Measurements from ENCODE around the gene TOX2.

Gene TOX2

GRCh38 chr20:43909720-43910119, 4.9 kb upstream of the TOX2 start:
- H3K27ac ChIP-seq (ENCODE audit: low read depth, low read length) = no peak overlapping the region
- no peaks in the 10 kb centered on the region for H4K20me1 ChIP-seq (ENCODE audit: control insufficient read depth, insufficient read depth, low read depth, low read length)
- H3K9me3 ChIP-seq (ENCODE audit: control insufficient read depth, insufficient read depth, low read length) = no peaks in the 10 kb centered on the region
- H3K36me3 ChIP-seq (ENCODE audit: control insufficient read depth, low read length) = no peaks in the 10 kb centered on the region
- TF ChIP-seq CTCF (IDR thresholded peaks at IDR 0.05; ENCODE audit: low read depth, low read length, poor library complexity, severe bottlenecking) (no peak), EZH2phosphoT487 (IDR thresholded peaks at IDR 0.05; ENCODE audit: borderline replicate concordance, low read length) (no peak)
- H3K9me2 ChIP-seq (replicated peaks; ENCODE audit: control insufficient read depth, low read length) = no peaks in the 10 kb centered on the region
- H3F3A ChIP-seq (ENCODE audit: control insufficient read depth, insufficient read depth) = no peaks in the 10 kb centered on the region
- no peak overlapping the region for H3K4me2 ChIP-seq (ENCODE audit: low read length)
- H3K4me1 ChIP-seq (ENCODE audit: control insufficient read depth, low read length) = no peaks in the 10 kb centered on the region
- H3K79me2 ChIP-seq (ENCODE audit: control insufficient read depth, low read length) = no peaks in the 10 kb centered on the region
- H3K4me3 ChIP-seq (ENCODE audit: low read length) = no peak overlapping the region
- peaks cover 8% of the 10 kb centered on the region for H3K27me3 ChIP-seq (ENCODE audit: control insufficient read depth, low read length)

- Histone ChIP-seq H3K79me2 (ENCODE audit: control insufficient read depth, low read length) (no peaks in the 10 kb centered on the region), H3K9me2 (replicated peaks; ENCODE audit: control insufficient read depth, low read length) (no peaks in the 10 kb centered on the region), H4K20me1 (ENCODE audit: control insufficient read depth, insufficient read depth, low read depth, low read length) (no peaks in the 10 kb centered on the region), H3F3A (ENCODE audit: control insufficient read depth, insufficient read depth) (no peaks in the 10 kb centered on the region), H3K9me3 (ENCODE audit: control insufficient read depth, insufficient read depth, low read length) (no peaks in the 10 kb centered on the region), H3K27me3 (ENCODE audit: control insufficient read depth, low read length) (peaks cover 14% of the 10 kb centered on the region), H3K27ac (ENCODE audit: low read depth, low read length) (no peak overlapping the region), H3K4me3 (ENCODE audit: low read length) (no peak overlapping the region), H3K4me1 (ENCODE audit: control insufficient read depth, low read length) (no peaks in the 10 kb centered on the region), H3K36me3 (ENCODE audit: control insufficient read depth, low read length) (no peaks in the 10 kb centered on the region), H3K4me2 (ENCODE audit: low read length) (no peak overlapping the region)
- TF ChIP-seq CTCF (IDR thresholded peaks at IDR 0.05; ENCODE audit: low read depth, low read length, poor library complexity, severe bottlenecking) (no peak), EZH2phosphoT487 (IDR thresholded peaks at IDR 0.05; ENCODE audit: borderline replicate concordance, low read length) (no peak)
Measured at GRCh38 chr20:43910564-43910963, 4.1 kb upstream of the TOX2 start.

- H4K20me1 ChIP-seq (ENCODE audit: control insufficient read depth, insufficient read depth, low read depth, low read length) = no peaks in the 10 kb centered on the region
Measured at GRCh38 chr20:43911066-43911465, 3.6 kb upstream of the TOX2 start.

More at GRCh38 chr20:43911066-43911465, 3.6 kb upstream of the TOX2 start:
- no peaks in the 10 kb centered on the region for H3K79me2 ChIP-seq (ENCODE audit: control insufficient read depth, low read length)
- H3K4me1 ChIP-seq (ENCODE audit: control insufficient read depth, low read length) = no peaks in the 10 kb centered on the region
- H3F3A ChIP-seq (ENCODE audit: control insufficient read depth, insufficient read depth) = no peaks in the 10 kb centered on the region
- H3K4me2 ChIP-seq (ENCODE audit: low read length) = no peak overlapping the region
- H3K9me2 ChIP-seq (replicated peaks; ENCODE audit: control insufficient read depth, low read length) = no peaks in the 10 kb centered on the region
- H3K27ac ChIP-seq (ENCODE audit: low read depth, low read length) = no peak overlapping the region
- no peak overlapping the region for H3K4me3 ChIP-seq (ENCODE audit: low read length)
- H3K9me3 ChIP-seq (ENCODE audit: control insufficient read depth, insufficient read depth, low read length) = no peaks in the 10 kb centered on the region
- peaks cover 19% of the 10 kb centered on the region for H3K27me3 ChIP-seq (ENCODE audit: control insufficient read depth, low read length)
- TF ChIP-seq CTCF (IDR thresholded peaks at IDR 0.05; ENCODE audit: low read depth, low read length, poor library complexity, severe bottlenecking) = no peak
- no peak for TF ChIP-seq EZH2phosphoT487 (IDR thresholded peaks at IDR 0.05; ENCODE audit: borderline replicate concordance, low read length)
- H3K36me3 ChIP-seq (ENCODE audit: control insufficient read depth, low read length) = no peaks in the 10 kb centered on the region
